LNCAP (cell line): Measurements from ENCODE around the gene LUZP2.

Experiments
- CTCF ChIP-seq: fragments of 450-650 bp; IDR thresholded peaks from 2 replicates; pipeline ENCODE4 v1.5.1; 2017; ENCODE audit warnings: mild to moderate bottlenecking

The LUZP2 gene

GRCh38 chr11:24781288-24781687, 284.4 kb downstream of the LUZP2 start:
- no peak for TF ChIP-seq CTCF

- TF ChIP-seq CTCF = no peak
These were observed 296.6 kb downstream of the LUZP2 start for GRCh38 chr11:24793479-24793878.

DNA sequence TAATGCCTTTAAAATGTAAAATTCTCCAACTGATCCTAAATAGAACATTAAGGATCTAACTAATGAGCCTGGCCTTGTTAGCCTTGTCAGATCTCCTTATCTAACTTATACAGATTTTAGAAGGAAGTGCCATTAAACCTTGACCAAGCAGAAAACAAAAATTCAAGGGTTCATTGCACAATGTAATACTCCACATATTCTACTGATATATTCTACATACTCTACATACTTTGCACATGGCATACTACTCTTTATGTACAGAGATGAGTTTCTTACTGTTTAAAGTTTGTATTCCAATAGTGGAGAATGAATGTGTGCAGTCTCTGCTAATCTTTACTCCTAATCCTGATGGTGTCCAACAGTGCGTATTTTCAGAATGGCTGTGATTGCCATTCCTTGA, 297.2 kb downstream of the LUZP2 start:
- TF ChIP-seq CTCF = no peak

DNA sequence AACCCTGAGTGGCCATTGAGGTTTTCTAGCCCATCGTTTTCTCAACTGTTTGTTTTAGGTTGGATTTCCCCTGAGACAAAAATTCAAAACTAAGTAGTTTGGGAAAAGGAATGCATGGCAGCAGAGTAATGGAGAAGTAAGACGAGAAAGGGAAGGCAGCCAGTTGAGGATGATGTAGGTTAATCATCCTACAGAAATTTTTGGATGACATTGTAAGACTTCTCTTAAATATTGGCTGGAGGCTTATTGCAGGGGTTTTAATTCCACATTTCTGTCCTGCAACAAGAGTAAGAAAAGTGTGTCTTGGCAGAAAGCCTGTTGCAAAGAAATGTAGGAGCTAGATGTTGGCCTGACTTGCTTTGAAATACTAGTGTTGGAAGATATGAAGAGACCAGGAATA, 308.8 kb downstream of the LUZP2 start:
- TF ChIP-seq CTCF = no peak

DNA sequence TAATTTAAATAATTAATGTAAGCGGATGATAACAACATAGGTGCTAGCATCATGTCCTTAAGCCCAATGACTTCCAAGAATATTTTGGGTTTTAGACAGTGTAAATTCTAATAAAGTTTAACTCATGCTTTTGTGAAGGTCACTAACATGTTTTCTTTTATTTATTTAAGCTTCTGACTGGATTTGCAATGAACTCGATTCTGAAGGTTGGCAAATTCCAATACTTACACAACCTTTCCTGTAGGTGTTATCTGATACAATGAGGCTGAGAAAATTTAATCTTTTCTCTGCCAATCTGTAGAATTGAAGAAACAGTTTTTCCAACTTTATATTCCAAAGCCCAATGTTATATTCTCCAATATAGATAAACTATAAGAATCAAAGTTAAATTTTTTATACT, 311.3 kb downstream of the LUZP2 start:
- no peak for TF ChIP-seq CTCF

- TF ChIP-seq CTCF = no peak
These were observed 322.2 kb downstream of the LUZP2 start for GRCh38 chr11:24819006-24819405.

DNA sequence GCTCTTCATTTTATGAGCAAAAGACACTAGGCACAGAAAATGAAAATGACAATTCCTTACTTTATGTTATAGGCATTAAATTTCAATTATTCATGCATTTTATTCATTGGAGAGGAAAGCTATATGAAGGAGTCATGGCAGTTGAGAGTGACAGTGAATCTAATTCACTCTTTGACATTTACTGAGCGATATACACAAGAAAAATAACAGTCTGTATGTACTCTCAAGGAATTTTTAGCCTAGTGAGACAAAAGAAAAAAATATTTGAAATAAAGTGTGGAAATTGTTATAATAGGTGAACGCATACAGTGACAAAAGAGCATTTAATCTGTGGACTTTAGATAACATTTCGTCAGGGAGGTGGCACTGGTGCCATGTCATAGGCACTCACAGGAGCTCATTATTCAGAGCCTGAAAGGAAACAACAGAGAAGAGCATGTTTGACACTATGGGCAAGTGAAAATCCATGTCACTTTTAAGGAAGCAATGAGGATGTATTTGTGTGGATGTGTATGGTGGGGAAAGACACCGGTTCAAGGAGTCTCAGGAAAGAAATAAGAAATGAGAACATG, 323.1 kb downstream of the LUZP2 start:
- TF ChIP-seq CTCF = no peak

GRCh38 chr11:24820541-24820940, 323.7 kb downstream of the LUZP2 start:
- TF ChIP-seq CTCF = no peak
